COLO668 (cell line): Measurements from ENCODE around the gene CDKAL1.
"Not testable (repeated sequence)": the region's sequence is repeated elsewhere in the genome, so short reads cannot be mapped to it uniquely, and the experiment has no call there.

ENCODE experiments used
- DNase-seq: peaks from one replicate; lab custom pipeline; 2025; ENCODE audit not compliant: unreplicated experiment; lab: John Stamatoyannopoulos, UW

The CDKAL1 gene

GRCh38 chr6:21219856-21220255 lies 685.6 kb downstream of the CDKAL1 start:
- no peak for DNase-seq

GRCh38 chr6:21220271-21220987 lies 686.2 kb downstream of the CDKAL1 start:
- no peak for DNase-seq

- no peak for DNase-seq
Observed at GRCh38 chr6:21222656-21223055, 688.4 kb downstream of the CDKAL1 start.

GRCh38 chr6:21225912-21226311 lies 691.7 kb downstream of the CDKAL1 start:
- DNase-seq, result no peak

DNA sequence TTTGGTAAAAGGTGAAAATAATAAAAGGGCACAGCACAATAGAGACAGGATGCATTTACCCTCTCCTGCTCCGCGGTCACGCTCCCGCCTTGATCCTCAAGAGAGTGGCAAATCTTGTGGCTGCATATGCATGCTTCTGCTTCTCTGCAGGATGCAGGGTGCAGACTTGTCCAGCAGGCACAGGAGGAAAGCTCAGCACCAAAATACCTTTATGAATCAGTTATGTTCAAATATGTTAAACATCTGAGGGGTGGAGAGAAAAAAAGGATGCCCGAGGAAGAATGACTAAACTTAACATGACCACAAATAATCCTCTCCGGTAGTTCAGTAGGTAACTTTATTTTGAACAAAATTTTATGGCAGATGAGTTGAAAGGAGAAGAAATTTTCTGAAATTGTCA lies 693.2 kb downstream of the CDKAL1 start:
- no peak for DNase-seq

GRCh38 chr6:21228411-21228810 lies 694.2 kb downstream of the CDKAL1 start:
- no peak for DNase-seq

- DNase-seq, result no peak
Observed at GRCh38 chr6:21228876-21229460, 694.7 kb downstream of the CDKAL1 start.

DNA sequence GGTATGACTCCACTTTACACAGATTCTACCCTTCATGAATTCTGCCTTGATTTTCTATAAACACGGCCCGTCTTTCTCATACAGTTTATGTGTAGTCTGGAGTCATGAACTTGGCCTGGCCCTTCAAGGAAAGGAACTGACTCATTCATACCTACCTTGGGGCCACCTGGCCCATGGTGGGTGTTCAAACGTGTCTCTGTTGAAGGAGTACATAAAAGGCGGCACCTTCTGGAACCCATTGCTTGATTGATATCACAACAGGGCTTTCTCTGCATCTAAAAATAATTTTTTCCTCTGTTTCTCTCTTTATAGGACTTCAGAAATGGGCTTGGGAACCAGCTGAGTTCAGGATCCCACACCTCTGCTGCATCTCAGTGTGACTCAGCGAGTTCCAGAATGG lies 696.3 kb downstream of the CDKAL1 start:
- DNase-seq, result no peak

DNA sequence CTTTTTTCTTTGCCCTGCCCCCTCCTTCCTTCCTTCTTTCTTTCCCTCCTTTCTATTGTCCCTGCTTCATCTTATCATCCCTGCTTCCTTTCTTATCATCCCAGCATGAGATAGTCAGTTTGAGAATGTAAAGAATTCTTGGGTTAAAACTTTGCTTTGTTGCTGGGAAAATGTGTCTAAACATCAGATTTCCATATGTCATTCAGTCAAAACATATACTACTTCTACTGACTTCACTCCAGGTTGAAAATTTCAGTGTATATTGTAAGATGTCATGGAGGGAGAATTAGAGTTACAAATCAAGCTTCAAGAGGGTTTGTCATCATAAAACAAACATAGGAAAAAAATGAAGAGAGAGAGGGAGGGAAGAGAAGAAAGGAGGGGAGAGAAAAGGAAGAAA lies 700.9 kb downstream of the CDKAL1 start:
- DNase-seq, result no peak

- DNase-seq, result no peak
Observed at GRCh38 chr6:21238208-21238607, 704.0 kb downstream of the CDKAL1 start.

DNA sequence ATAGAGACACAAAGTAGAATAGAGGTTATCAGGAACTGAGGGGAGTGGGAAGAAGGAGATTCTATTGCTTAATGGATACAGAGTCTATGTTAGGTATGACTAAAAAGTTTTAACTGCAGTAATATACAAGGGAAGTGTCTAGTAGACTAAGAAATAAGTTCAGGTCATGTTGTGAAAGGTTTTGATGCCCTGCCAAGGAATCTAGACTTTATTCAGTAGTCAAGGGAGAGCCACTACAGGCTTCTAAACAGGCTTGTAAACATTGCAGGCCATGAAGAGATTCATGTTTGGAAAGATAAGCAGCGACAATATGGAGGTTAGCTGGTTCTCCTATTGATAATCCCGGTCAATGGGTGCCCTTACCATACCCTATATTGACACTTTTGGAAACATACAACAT lies 706.5 kb downstream of the CDKAL1 start:
- no peak for DNase-seq

DNA sequence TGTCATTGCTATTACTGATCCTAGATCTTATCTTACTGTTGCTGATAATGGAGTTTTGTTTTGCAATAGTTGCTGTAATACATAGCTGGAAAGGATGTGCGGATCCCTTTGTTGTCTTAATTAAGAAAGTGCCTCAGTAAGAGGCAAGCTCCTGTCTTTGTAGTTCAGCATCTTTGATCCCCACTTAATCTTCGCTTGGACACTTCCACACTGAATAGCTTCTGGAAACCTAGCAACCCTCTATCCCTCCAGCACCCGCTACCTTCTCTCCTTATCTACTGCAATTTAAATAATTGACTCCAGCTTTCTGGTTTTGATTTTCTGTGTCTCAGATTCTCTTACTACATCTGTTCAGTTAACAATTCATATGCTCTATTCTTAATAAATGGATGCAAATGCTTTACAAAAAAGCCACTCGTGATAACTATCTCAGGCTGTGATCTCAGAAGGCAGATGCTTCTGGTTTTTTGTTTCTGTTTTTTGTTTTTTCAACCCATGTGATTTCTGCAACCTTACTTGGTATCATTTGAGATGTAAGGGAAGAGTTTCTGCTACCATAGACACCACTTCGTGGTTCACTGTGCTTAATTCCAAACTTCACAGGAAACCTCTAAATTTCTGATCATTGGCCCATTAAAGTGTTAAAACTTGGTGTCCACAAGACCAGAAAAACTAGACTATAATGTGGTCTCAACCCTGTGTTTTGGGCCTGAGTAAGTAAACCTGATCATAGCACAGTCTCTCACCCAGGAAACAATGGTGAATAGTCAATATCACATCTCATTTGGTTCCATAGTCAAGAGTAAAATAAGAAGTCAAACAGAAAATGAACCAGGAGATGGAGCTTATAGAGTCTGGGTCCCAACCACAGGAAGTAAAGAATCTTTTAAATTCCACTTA lies 707.2 kb downstream of the CDKAL1 start:
- no peak for DNase-seq

DNA sequence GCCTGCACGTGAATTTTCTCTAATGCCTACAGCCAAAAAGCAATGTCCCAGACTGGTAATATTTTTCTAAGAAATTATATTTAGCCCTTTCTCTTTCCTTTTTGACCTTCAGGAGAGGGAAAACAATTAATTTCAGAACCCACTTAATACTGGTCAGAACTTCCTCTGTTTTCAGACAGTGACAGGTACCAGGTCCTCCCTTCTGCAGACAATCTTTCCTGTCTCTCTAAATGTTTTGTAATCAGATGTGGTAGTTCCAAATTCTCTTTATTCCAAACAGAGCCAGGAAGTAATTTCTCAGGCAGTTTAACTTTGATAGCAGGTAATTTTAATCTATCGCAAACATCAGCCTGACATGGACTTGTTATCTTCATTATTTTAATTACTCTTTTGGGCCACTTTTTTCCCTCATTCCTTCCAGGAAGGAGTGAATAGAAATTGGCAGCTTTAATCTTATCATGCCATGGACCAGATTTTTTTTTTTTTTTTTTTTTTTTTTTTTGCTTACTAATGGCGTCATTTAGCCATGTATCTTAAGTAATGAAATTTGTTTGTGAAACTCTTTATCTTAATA lies 710.7 kb downstream of the CDKAL1 start:
- no peak for DNase-seq

GRCh38 chr6:21245488-21245887 lies 711.2 kb downstream of the CDKAL1 start:
- no peak for DNase-seq

DNA sequence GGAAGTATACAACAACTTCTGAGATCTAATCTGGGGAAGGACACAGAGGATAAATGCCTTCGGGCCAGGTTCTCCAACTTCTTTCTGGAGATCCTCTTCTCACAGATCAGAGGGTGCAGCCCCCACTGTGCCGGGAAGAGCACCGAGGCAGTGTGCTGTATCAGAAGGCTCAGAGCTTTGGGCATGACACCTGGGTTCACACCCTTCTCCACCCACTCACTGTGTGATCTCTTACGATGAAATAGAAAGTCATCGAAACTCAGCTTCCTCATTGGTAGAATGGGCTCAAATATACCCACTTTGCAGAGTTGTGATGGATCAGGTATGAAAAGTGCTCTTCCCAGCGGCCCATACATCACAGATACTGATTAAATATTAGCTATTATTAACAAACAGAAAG lies 711.8 kb downstream of the CDKAL1 start:
- DNase-seq, result no peak

GRCh38 chr6:21254460-21254859 lies 720.2 kb downstream of the CDKAL1 start:
- DNase-seq, result not testable (repeated sequence)

GRCh38 chr6:21256197-21256596 lies 721.9 kb downstream of the CDKAL1 start:
- DNase-seq, result no peak

GRCh38 chr6:21257125-21257524 lies 722.9 kb downstream of the CDKAL1 start:
- DNase-seq, result no peak

- no peak for DNase-seq
Observed at GRCh38 chr6:21258665-21259064, 724.4 kb downstream of the CDKAL1 start.

GRCh38 chr6:21259660-21260059 lies 725.4 kb downstream of the CDKAL1 start:
- DNase-seq, result no peak

GRCh38 chr6:21262504-21262903 lies 728.2 kb downstream of the CDKAL1 start:
- DNase-seq, result no peak
